Kidney epithelial cell (primary cell): ENCODE measurements around the gene MYRIP. TPM values are rescaled to one million over a fixed set of nuclear protein-coding genes. Genes with fewer than 3 reads are reported as not detected.

Experiments used
- DNase-seq: peaks from one replicate; pipeline ENCODE4 v3.0.0-alpha.2; 2010; ENCODE audit warnings: low read depth
- H3K27me3 ChIP-seq: 2 replicates; pipeline ENCODE4 v1.6.0; 2011; ENCODE audit warnings: low read length; ENCODE audit not compliant: control insufficient read depth, insufficient read depth
- H3K36me3 ChIP-seq: 2 replicates; pipeline ENCODE4 v1.5.1; 2011; ENCODE audit warnings: low read length; ENCODE audit not compliant: control insufficient read depth, insufficient read depth
- H3K4me3 ChIP-seq: 2 replicates; pipeline ENCODE4 v1.5.1; 2011; ENCODE audit warnings: low read depth, mild to moderate bottlenecking, control low read depth, low read length
- total RNA-seq: library from RNA; depleted of rRNA; stranded (reverse); fragments of >200 nt; gene quantifications from 2 replicates; pipeline ENCODE4 v1.2.3, GENCODE V29; 2015
- TF ChIP-seq, protein P1 (sequence below): IDR thresholded peaks from 2 replicates; pipeline ENCODE4 v1.5.1; 2011; ENCODE audit warnings: mild to moderate bottlenecking, moderate library complexity, low read length, control low read depth, inconsistent platforms; ENCODE audit not compliant: insufficient read depth, poor library complexity, severe bottlenecking

MYRIP gene
- total RNA-seq, 1 donor from 2014 or later: 0.04 TPM

DNA sequence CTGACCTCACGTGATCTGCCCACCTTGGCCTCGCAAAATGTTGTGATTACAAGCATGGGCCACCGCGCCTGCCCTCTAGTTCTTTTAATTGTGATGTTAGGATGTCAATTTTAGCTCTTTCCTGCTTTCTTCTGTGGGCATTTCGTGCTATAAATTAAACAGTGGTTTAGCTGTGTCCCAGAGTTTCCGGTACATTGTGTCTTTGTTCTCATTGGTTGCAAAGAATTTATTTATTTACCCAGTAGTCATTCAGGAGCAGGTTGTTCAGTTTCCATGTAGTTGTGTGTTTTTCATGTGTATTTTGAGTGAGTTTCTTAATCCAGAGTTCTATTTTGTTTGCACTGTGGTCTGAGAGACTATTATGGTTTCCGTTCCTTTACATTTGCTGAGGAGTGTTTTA, 30.1 kb downstream of the MYRIP start:
- no peaks in the 10 kb centered on the region for H3K27me3 ChIP-seq
- no peaks in the 10 kb centered on the region for H3K36me3 ChIP-seq
- no peak for DNase-seq
- TF ChIP-seq, protein P1, sequence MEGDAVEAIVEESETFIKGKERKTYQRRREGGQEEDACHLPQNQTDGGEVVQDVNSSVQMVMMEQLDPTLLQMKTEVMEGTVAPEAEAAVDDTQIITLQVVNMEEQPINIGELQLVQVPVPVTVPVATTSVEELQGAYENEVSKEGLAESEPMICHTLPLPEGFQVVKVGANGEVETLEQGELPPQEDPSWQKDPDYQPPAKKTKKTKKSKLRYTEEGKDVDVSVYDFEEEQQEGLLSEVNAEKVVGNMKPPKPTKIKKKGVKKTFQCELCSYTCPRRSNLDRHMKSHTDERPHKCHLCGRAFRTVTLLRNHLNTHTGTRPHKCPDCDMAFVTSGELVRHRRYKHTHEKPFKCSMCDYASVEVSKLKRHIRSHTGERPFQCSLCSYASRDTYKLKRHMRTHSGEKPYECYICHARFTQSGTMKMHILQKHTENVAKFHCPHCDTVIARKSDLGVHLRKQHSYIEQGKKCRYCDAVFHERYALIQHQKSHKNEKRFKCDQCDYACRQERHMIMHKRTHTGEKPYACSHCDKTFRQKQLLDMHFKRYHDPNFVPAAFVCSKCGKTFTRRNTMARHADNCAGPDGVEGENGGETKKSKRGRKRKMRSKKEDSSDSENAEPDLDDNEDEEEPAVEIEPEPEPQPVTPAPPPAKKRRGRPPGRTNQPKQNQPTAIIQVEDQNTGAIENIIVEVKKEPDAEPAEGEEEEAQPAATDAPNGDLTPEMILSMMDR: no peak
- no peak overlapping the region for H3K4me3 ChIP-seq

DNA sequence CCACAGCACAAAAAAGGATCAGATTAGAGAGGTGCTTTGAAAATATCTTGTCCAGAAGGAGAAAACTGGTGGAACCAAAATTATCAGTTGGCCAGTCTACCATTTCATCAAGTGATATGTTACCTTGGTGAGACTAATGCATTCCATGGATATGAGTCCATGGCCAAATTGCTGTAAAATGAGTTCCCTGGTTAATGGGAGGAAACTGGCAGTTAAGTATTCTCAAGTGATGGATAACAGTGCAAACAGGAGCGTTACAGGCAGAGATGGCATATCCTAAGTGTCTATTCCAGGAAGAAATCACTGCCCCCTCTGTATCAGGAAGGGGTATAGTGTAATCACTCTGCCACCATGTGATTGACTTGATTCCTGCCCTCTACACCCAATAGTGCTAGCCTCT, 34.0 kb downstream of the MYRIP start:
- Histone ChIP-seq H3K4me3 (no peak overlapping the region), H3K36me3 (no peaks in the 10 kb centered on the region), H3K27me3 (no peaks in the 10 kb centered on the region)
- TF ChIP-seq, protein P1: no peak
- DNase-seq: no peak

DNA sequence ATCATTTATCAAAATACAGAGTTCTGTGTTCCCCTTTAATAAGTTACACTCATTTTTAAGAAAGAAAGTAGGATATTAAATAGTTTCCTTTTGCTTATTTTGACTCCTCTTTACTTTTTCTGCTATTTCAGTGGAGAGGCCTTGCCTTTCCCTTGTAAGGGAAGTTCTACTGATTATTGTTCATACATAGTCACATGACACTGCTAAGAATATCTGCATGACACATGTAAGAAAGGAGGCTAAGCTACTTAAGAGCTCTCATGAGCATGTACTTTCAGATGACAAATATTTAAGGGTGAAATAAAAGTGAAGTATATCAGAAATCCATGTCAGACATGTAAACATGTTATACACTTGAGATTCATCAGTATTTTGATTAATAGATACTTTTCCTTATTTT, 39.0 kb downstream of the MYRIP start:
- TF ChIP-seq, protein P1: no peak
- H3K4me3 ChIP-seq: no peak overlapping the region
- DNase-seq: no peak
- no peaks in the 10 kb centered on the region for H3K27me3 ChIP-seq
- no peaks in the 10 kb centered on the region for H3K36me3 ChIP-seq

DNA sequence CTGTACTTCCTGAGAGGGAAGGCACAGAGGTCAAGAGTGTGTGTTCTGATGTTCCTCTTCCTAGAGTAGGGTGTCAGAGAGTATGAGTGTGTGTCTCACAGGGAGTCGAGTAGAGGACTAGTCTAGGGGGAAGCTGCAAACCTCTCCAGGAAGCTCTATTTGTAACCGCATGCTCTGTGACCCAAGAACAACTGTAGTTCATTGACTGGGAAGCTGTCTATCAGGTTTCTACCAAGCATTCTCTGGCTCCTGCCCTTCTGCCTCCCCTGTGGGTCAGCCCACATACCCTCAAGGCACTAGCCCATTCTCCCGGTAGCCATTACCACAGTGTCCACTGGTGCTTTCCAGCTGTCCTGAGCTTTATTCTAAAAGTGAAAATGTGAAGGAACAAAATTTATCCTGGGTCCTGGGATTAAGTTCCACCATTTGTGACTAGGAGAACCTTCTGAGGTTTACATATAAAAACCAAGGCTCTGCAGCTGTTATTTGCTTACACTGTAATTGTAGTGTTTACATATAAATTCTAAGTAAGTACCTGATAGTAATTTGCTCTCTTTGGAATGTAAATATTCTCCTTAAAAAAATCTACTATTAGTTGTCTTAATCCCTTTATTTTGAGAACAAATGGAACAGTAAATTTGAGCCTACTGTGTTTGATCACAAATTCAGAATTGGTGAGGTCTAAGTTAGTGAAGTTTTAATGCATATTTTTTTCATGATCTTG, 40.7 kb downstream of the MYRIP start:
- Histone ChIP-seq H3K27me3 (no peaks in the 10 kb centered on the region), H3K36me3 (no peaks in the 10 kb centered on the region), H3K4me3 (no peak overlapping the region)
- DNase-seq: no peak
- TF ChIP-seq, protein P1: no peak

DNA sequence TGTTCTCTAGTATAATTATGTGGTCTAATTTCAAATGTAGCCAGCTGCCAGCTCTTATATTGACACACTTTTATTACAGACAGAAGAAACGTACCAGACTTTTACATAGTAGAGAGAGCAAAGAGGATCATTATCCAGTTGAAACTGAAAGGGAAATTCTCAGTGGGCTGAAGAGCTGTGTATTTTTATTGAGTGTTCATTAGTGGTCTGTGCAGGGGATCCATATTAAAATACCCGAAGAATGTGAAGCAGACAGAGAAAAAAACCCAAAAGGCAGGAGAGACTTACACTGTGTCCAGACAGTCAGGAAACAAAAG, 41.3 kb downstream of the MYRIP start:
- TF ChIP-seq, protein P1: no peak
- no peak for DNase-seq
- Histone ChIP-seq H3K36me3 (no peaks in the 10 kb centered on the region), H3K27me3 (no peaks in the 10 kb centered on the region), H3K4me3 (no peak overlapping the region)

DNA sequence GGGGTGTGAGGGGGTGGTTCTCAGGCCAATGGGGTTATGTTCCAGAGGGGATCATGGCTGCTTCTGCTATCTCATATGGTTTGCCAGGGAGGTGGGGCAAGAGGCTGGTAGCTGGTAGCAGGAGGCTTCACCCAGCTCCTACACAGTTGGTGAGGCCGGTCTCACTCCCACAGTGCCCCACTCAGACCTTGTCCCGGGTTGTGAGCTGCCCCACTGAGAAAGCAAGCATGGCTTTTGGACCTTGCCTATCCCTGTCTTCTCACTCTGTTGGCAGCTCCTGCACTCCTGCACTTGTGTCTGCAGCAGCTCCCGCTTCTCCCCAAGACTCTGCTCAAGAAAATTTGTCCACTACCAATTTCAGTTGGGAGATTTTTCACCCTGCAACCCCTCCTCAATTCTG, 46.1 kb downstream of the MYRIP start:
- H3K4me3 ChIP-seq: no peak overlapping the region
- no peaks in the 10 kb centered on the region for H3K27me3 ChIP-seq
- DNase-seq: no peak
- H3K36me3 ChIP-seq: no peaks in the 10 kb centered on the region
- TF ChIP-seq, protein P1: no peak
